HG03066 (cell line): ENCODE results near the gene COL4A1.

Experiments used
- ATAC-seq: cut with Tn5 transposase; IDR thresholded peaks from one replicate; pipeline ENCODE4 v1.9.1; 2021; ENCODE audit warnings: low read depth; ENCODE audit not compliant: unreplicated experiment

Gene COL4A1

GRCh38 chr13:110306960-110307766 is at the start of gene COL4A1, which contains the start of gene COL4A2:
COL4A1 (minus strand) TSS chr13:110307157; CDS start chr13:110307027, 130 bp downstream.
COL4A2 (plus strand) TSS chr13:110307284; CDS start chr13:110307904, 620 bp downstream.
- no peak for ATAC-seq

- no peak for ATAC-seq
These were observed 49.4 kb upstream of the COL4A1 start for GRCh38 chr13:110356362-110356761.

GRCh38 chr13:110354715-110355473 is 47.9 kb upstream of the COL4A1 start:
- ATAC-seq = no peak

- ATAC-seq = no peak
These were observed 47.2 kb upstream of the COL4A1 start for GRCh38 chr13:110354123-110354627.

GRCh38 chr13:110353339-110353977 is 46.5 kb upstream of the COL4A1 start:
- no peak for ATAC-seq

DNA sequence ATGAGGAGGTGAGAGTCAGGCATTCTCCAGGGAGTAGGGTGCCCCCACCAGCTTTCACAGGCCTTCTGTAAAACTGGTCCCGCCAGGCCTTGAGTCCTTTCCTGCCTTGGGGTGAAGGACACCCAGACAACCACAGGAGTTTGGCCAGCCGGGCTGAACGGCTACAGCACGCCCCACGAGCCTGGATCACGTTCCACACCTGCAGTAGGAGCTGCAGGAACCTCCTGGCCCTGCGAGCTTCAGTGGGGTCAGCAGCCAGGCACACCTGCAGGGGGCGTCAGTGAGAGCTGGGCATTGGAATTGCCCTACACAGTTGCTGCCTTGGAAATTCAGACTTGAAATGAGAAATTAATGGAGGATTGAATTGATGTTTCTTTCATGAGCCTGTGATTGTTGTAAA is 45.8 kb upstream of the COL4A1 start:
- ATAC-seq = no peak

GRCh38 chr13:110351636-110352420 is 44.9 kb upstream of the COL4A1 start:
- no peak for ATAC-seq

GRCh38 chr13:110350509-110350908 is 43.6 kb upstream of the COL4A1 start:
- no peak for ATAC-seq

- ATAC-seq = no peak
These were observed 43.1 kb upstream of the COL4A1 start for GRCh38 chr13:110350049-110350448.

- no peak for ATAC-seq
These were observed 42.3 kb upstream of the COL4A1 start for GRCh38 chr13:110349239-110349638.

- no peak for ATAC-seq
These were observed 41.5 kb upstream of the COL4A1 start for GRCh38 chr13:110348309-110349105.

- no peak for ATAC-seq
These were observed 40.8 kb upstream of the COL4A1 start for GRCh38 chr13:110347535-110348308.

GRCh38 chr13:110347088-110347487 is 40.1 kb upstream of the COL4A1 start:
- ATAC-seq = no peak

GRCh38 chr13:110346661-110347067 is 39.7 kb upstream of the COL4A1 start:
- no peak for ATAC-seq

GRCh38 chr13:110345701-110346100 is 38.7 kb upstream of the COL4A1 start:
- ATAC-seq = no peak

DNA sequence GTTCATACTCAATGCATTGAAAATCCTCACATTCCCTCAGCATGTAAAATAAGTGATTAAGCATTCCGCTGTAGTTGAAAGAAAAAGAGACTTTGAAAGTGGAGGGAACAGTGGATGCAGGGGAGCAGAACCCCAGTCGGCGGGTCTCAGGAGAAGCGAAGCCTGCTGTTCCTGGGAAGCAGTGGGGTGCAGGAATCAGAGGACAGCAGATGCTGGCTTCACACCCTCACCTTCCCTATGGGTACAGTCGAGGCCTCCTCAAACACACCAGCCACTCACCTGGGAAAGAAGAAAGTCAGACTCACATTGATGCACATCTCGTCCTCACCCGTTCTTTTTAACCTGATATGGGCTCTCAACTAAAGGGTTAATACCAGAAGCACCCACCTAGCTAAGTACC is 38.3 kb upstream of the COL4A1 start:
- ATAC-seq = no peak

DNA sequence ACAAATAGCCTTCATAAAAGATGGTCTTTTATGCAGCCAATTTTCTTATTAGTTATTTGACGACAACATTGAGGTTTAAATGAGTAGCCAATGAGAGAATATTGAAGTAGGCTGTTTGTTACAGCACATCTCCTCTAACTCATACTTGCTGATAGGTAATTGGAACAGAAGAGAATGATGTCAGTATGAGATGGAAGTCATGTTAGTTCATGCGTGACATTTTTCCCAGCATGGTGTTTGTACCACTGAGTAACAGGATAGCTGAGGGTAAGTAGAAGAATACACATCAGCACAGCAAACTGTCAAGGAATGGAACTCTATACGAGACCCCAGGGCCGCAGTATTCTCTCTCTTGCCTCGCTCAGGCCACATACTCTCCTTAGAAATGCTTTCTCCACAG is 37.4 kb upstream of the COL4A1 start:
- ATAC-seq = no peak

DNA sequence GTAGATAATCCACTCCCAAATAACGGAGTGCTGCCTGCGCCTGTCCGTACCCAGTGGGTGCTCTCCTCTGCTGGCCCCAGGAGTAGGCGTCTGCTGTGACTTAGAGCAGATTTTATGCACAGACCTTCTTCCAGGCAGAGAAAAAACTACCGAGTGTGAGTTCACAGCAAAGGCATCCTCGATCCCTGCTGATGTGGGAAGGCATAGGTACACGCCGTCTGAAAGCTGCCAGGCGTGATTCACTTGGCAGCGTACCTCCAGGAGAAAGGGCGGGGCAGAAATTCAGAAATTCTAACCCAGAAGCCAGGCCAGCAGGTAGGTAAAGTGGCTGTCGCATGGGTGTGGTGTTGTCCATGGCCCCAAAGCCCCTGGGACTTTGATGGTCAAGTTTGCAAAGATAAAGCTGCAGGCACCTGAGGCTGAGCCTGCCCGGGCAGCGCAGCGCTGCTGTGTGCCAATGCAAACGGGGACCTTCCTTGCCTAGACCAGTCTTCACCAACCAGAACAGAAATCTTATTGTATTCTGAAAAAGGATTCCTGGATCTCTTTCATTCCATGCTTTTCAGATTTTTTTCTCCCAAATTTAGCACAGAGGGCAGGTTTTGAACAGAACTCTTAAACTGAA is 36.4 kb upstream of the COL4A1 start:
- ATAC-seq = no peak
